OCI-LY7 (cell line): ENCODE measurements around the gene ARF3. TPM values are rescaled to one million over a fixed set of nuclear protein-coding genes. Genes with fewer than 3 reads are reported as not detected.

Source experiments
- BruUV-seq: library from RNA; stranded (reverse); fragments of 400-500 nt; replicated peaks from 2 replicates; lab custom pipeline; 2021; lab: Mats Ljungman, UMichigan
- CTCF ChIA-PET: fragments of 300-600 bp; sonication (Branson Sonifier 250); formaldehyde crosslinking; loops from one replicate; lab custom pipeline; 2022; ENCODE audit warnings: antibody characterized with exemption; ENCODE audit not compliant: unreplicated experiment; lab: Charles Lee
- POLR2A ChIA-PET: fragments of 300-600 bp; sonication (Branson Sonifier 250); formaldehyde crosslinking; loops from one replicate; lab custom pipeline; 2022; ENCODE audit warnings: antibody characterized with exemption; lab: Charles Lee
- DNase-seq: peaks from one replicate; pipeline ENCODE4 v3.0.0-alpha.2; 2015; ENCODE audit warnings: low spot score
- H2AFZ ChIP-seq: fragments of 200-600 bp; sonication (generic), shearing (Covaris generic); 2 replicates; pipeline ENCODE4 v1.6.1; 2014; ENCODE audit warnings: mild to moderate bottlenecking, antibody characterized with exemption, low read length, moderate library complexity
- H3K27ac ChIP-seq: fragments of 200-600 bp; sonication (generic); 2 replicates; pipeline ENCODE4 v1.5.1; 2014; ENCODE audit warnings: mixed run types, low read depth, mild to moderate bottlenecking, moderate library complexity, low read length, inconsistent platforms; ENCODE audit not compliant: poor library complexity, severe bottlenecking
- H3K36me3 ChIP-seq: fragments of 200-600 bp; sonication (generic); 2 replicates; pipeline ENCODE4 v1.6.1; 2014; ENCODE audit warnings: mild to moderate bottlenecking, antibody characterized with exemption, low read length, moderate library complexity, mixed read lengths; ENCODE audit not compliant: insufficient read depth
- H3K4me1 ChIP-seq: fragments of 200-600 bp; sonication (generic); 2 replicates; pipeline ENCODE4 v1.5.1; 2014; ENCODE audit warnings: mild to moderate bottlenecking, low read length; ENCODE audit not compliant: insufficient read depth, poor library complexity, severe bottlenecking
- H3K4me2 ChIP-seq: fragments of 200-600 bp; sonication (generic); 2 replicates; pipeline ENCODE4 v1.6.1; 2014; ENCODE audit warnings: mild to moderate bottlenecking, low read length
- H3K4me3 ChIP-seq: fragments of 200-600 bp; sonication (generic); 2 replicates; pipeline ENCODE4 v1.5.1; 2014; ENCODE audit warnings: mild to moderate bottlenecking, low read depth, low read length; ENCODE audit not compliant: poor library complexity, severe bottlenecking
- H3K79me2 ChIP-seq: fragments of 200-600 bp; sonication (generic); 2 replicates; pipeline ENCODE4 v1.6.1; 2016; ENCODE audit warnings: low read depth, mild to moderate bottlenecking, low read length, moderate library complexity, mixed read lengths; ENCODE audit not compliant: insufficient read depth
- H3K9me2 ChIP-seq: fragments of 200-600 bp; sonication (generic); 2 replicates; pipeline ENCODE4 v1.6.1; 2016; ENCODE audit warnings: mild to moderate bottlenecking, low read length, mixed read lengths; ENCODE audit not compliant: insufficient read depth
- H3K9me3 ChIP-seq: fragments of 200-600 bp; sonication (generic); 2 replicates; pipeline ENCODE4 v1.6.1; 2014; ENCODE audit warnings: mild to moderate bottlenecking, mixed run types, low read length, mixed read lengths
- H4K20me1 ChIP-seq: fragments of 200-600 bp; sonication (generic); 2 replicates; pipeline ENCODE4 v1.6.1; 2014; ENCODE audit warnings: mild to moderate bottlenecking, antibody characterized with exemption, low read length, moderate library complexity, mixed read lengths; ENCODE audit not compliant: insufficient read depth
- EZH2phosphoT487 ChIP-seq: fragments of 200-600 bp; sonication (generic); IDR thresholded peaks from 2 replicates; pipeline ENCODE4 v1.6.1; 2018; ENCODE audit warnings: low read depth, borderline replicate concordance, mild to moderate bottlenecking, mixed run types, antibody characterized with exemption, low read length, moderate library complexity, mixed read lengths
- intact Hi-C: fragments of 100-400 bp; cut with micrococcal nuclease; formaldehyde crosslinking; loops from one replicate; pipeline ENCODE4 v1.10.0; 2022; ENCODE audit not compliant: unreplicated experiment
- total RNA-seq, 2 experiments: library from RNA; depleted of rRNA in 1 of 2; stranded (reverse); fragments of >200 nt in 1 of 2; shearing (Covaris generic) in 1 of 2; gene quantifications; 2 replicates each; pipeline ENCODE4 v1.2.3, GENCODE V29; 2014 to 2022
- TF ChIP-seq, protein P1 (sequence below): fragments of 200-600 bp; sonication (generic); conservative IDR thresholded peaks from 2 replicates; pipeline ENCODE4 v1.5.1; 2014; ENCODE audit warnings: mild to moderate bottlenecking, antibody characterized with exemption, low read length, moderate library complexity, mixed read lengths

Gene ARF3
- total RNA-seq, 2 experiments from 2014 or later = 41.2 to 133 TPM

DNA sequence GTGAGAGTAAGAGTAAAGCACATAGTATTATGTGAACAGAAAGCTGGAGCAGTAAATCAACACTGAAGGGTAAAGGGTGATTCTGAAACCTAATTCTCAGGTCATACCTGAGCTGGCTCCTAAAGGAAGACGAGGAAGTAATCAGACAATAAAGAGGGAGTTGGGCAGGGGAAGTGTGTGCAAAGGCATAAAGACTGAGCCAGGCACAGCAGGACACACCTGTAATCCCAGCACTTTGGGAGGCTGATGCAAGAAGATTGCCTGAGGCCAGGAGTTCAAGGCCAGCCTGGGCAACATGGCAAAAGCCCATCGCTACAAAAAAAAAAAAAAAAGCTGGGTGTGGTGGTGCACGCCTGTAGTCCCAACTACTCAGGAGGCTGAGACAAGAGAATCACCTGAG lies 9.6 kb downstream of the ARF3 start:
- 0 out of 2 replicates have a peak, but pooled peaks cover 5% of the 10 kb centered on the region for H3K79me2 ChIP-seq
- no peak overlapping the region for H3K27ac ChIP-seq
- H4K20me1 ChIP-seq = no peaks in the 10 kb centered on the region
- no peak overlapping the region for H3K4me2 ChIP-seq
- H3K9me2 ChIP-seq = no peaks in the 10 kb centered on the region
- TF ChIP-seq, protein P1, sequence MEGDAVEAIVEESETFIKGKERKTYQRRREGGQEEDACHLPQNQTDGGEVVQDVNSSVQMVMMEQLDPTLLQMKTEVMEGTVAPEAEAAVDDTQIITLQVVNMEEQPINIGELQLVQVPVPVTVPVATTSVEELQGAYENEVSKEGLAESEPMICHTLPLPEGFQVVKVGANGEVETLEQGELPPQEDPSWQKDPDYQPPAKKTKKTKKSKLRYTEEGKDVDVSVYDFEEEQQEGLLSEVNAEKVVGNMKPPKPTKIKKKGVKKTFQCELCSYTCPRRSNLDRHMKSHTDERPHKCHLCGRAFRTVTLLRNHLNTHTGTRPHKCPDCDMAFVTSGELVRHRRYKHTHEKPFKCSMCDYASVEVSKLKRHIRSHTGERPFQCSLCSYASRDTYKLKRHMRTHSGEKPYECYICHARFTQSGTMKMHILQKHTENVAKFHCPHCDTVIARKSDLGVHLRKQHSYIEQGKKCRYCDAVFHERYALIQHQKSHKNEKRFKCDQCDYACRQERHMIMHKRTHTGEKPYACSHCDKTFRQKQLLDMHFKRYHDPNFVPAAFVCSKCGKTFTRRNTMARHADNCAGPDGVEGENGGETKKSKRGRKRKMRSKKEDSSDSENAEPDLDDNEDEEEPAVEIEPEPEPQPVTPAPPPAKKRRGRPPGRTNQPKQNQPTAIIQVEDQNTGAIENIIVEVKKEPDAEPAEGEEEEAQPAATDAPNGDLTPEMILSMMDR = no peak
- no peak for TF ChIP-seq EZH2phosphoT487
- no peak overlapping the region for H2AFZ ChIP-seq
- BruUV-seq = no TSS peak
- intact Hi-C loops = no loop called here
- CTCF ChIA-PET = interaction anchor here (0.6 kb wide), 1 partner anchor 18 kb away, joined by 3 read pairs; no protein-coding TSS in a partner anchor
- no peak for DNase-seq
- no peaks in the 10 kb centered on the region for H3K9me3 ChIP-seq
- no peaks in the 10 kb centered on the region for H3K4me1 ChIP-seq
- H3K36me3 ChIP-seq = peaks cover 18% of the 10 kb centered on the region
- POLR2A ChIA-PET = interaction anchor here (0.6 to 0.9 kb wide), 3 partner anchors 11 to 96 kb away, joined by 3 read pairs; partner anchors contain the start of gene DDX23
- no peak overlapping the region for H3K4me3 ChIP-seq

DNA sequence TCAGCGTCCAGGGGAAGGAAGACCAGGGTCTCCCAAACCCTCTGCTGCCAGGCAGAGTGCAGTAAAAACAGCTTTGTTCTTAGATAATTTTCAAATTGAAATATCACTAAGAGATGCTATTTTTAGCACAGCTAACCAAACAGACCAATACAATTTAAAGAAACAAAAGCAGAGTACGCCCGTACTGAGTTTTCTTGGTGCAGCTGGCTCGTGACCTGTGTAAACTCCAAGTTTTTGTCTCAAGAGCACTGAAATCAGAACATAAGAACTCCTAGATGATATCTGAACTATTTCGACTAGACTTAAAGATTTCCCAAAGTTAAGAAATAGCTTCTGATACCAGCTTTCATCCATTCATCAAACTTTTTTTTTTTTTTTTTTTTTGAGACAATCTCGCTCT lies 10.3 kb downstream of the ARF3 start:
- TF ChIP-seq, protein P1 = no peak
- TF ChIP-seq EZH2phosphoT487 = no peak
- DNase-seq = no peak
- H3K9me2 ChIP-seq = no peaks in the 10 kb centered on the region
- H2AFZ ChIP-seq = no peak overlapping the region
- no peaks in the 10 kb centered on the region for H3K9me3 ChIP-seq
- no peaks in the 10 kb centered on the region for H3K4me1 ChIP-seq
- H3K4me2 ChIP-seq = no peak overlapping the region
- H3K36me3 ChIP-seq = peaks cover 16% of the 10 kb centered on the region
- H4K20me1 ChIP-seq = no peaks in the 10 kb centered on the region
- H3K27ac ChIP-seq = no peak overlapping the region
- H3K79me2 ChIP-seq = 0 out of 2 replicates have a peak, but pooled peaks cover 5% of the 10 kb centered on the region
- no peak overlapping the region for H3K4me3 ChIP-seq
- POLR2A ChIA-PET = interaction anchor here (0.7 to 0.9 kb wide), 2 partner anchors 12 to 34 kb away, joined by 3 to 4 read pairs; no protein-coding TSS in a partner anchor
- intact Hi-C loops = no loop called here
- CTCF ChIA-PET = no interaction called here
- BruUV-seq = no TSS peak

DNA sequence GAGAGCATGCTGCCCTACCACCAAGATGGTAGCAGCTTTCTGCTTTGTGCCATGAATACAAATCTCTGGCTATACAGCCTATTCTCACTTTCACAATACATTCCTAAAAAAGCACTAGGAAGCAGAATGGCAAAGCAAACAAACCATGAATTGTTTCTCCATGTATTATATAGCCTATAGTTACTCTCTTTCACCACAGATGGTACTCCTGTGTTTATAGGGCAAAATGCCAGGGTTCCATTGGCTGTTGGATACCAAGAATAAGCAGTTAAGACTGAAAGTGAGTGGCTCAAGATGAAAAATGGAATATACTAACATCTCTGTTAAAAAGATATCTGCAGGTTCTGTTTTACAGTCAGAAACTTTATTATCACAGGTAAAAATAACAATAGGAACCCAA lies 11.1 kb downstream of the ARF3 start:
- DNase-seq = no peak
- ChIA-PET POLR2A (no interaction called here), CTCF (no interaction called here)
- 0 out of 2 replicates have a peak, but pooled peaks cover 5% of the 10 kb centered on the region for H3K79me2 ChIP-seq
- H3K4me2 ChIP-seq = no peak overlapping the region
- no TSS peak for BruUV-seq
- intact Hi-C loops = no loop called here
- no peak overlapping the region for H2AFZ ChIP-seq
- TF ChIP-seq, protein P1 = no peak
- TF ChIP-seq EZH2phosphoT487 = no peak
- no peak overlapping the region for H3K4me3 ChIP-seq
- H3K4me1 ChIP-seq = no peaks in the 10 kb centered on the region
- H3K9me2 ChIP-seq = no peaks in the 10 kb centered on the region
- H3K9me3 ChIP-seq = no peaks in the 10 kb centered on the region
- H4K20me1 ChIP-seq = no peaks in the 10 kb centered on the region
- H3K36me3 ChIP-seq = peaks cover 21% of the 10 kb centered on the region
- H3K27ac ChIP-seq = no peak overlapping the region
